Occipital lobe (tissue), 2 donors: Measurements from ENCODE around the gene NRXN2. TPM values are rescaled to one million over a fixed set of nuclear protein-coding genes. Genes with fewer than 3 reads are reported as not detected.
A peak's percentile ranks its signal among the peaks of the same experiment; 100 is the strongest.

Experiments used
- DNase-seq: peaks from one replicate; lab custom pipeline; 2025; lab: John Stamatoyannopoulos, UW
- total RNA-seq: library from RNA; depleted of rRNA; stranded (reverse); fragments of >200 nt; gene quantifications from one replicate; pipeline ENCODE4 v1.2.3, GENCODE V29; 2014

Gene NRXN2
- total RNA-seq, 1 donor from 2014 or later, result 219 TPM

GRCh38 chr11:64652586-64653387, 70.2 kb downstream of the NRXN2 start:
- peak; percentile 74 for DNase-seq

- no peak for DNase-seq
Observed at GRCh38 chr11:64650923-64651523, 72.0 kb downstream of the NRXN2 start.

GRCh38 chr11:64649291-64649697, 73.7 kb downstream of the NRXN2 start:
- DNase-seq, result no peak

- no peak for DNase-seq
Observed at GRCh38 chr11:64648551-64648950, 74.4 kb downstream of the NRXN2 start.

- DNase-seq, result no peak
Observed at GRCh38 chr11:64647019-64647779, 75.8 kb downstream of the NRXN2 start.

- DNase-seq, result no peak
Observed at GRCh38 chr11:64644647-64645275, 78.2 kb downstream of the NRXN2 start.

GRCh38 chr11:64643920-64644646, 78.9 kb downstream of the NRXN2 start:
- DNase-seq, result no peak

- peak; percentile 78 for DNase-seq
Observed at GRCh38 chr11:64643256-64643881, 79.6 kb downstream of the NRXN2 start.

GRCh38 chr11:64642871-64643255, 80.1 kb downstream of the NRXN2 start:
- DNase-seq, result no peak

GRCh38 chr11:64642418-64642735, 80.6 kb downstream of the NRXN2 start:
- no peak for DNase-seq

GRCh38 chr11:64641596-64642417, 81.2 kb downstream of the NRXN2 start:
- DNase-seq, result no peak

- no peak for DNase-seq
Observed at GRCh38 chr11:64639885-64640284, 83.1 kb downstream of the NRXN2 start.

- DNase-seq, result no peak
Observed at GRCh38 chr11:64638829-64639228, 84.2 kb downstream of the NRXN2 start.

GRCh38 chr11:64638018-64638665, 84.9 kb downstream of the NRXN2 start:
- no peak for DNase-seq

GRCh38 chr11:64637334-64638017, 85.5 kb downstream of the NRXN2 start:
- DNase-seq, result no peak

- DNase-seq, result no peak
Observed at GRCh38 chr11:64633555-64634159, 89.3 kb downstream of the NRXN2 start.

GRCh38 chr11:64632654-64633053, 90.3 kb downstream of the NRXN2 start:
- DNase-seq, result no peak

GRCh38 chr11:64632237-64632636, 90.8 kb downstream of the NRXN2 start:
- DNase-seq, result peak; percentile 18
